Hematopoietic multipotent progenitor cell treated with erythropoietin and hydrocortisone succinate and interleukin-3 and kit ligand, for 6 days (in vitro differentiated cells): ENCODE measurements around the gene ARHGEF38.
"Not testable (repeated sequence)": the region's sequence is repeated elsewhere in the genome, so short reads cannot be mapped to it uniquely, and the experiment has no call there.

Source experiments
- DNase-seq: peaks from one replicate; pipeline ENCODE4 v3.0.0-alpha.2; 2015

The ARHGEF38 gene

GRCh38 chr4:105563352-105563751 lies 10.9 kb downstream of the ARHGEF38 start:
- DNase-seq: no peak

- no peak for DNase-seq
Observed at GRCh38 chr4:105568584-105568983, 16.2 kb downstream of the ARHGEF38 start.

GRCh38 chr4:105569057-105569865 lies 16.8 kb downstream of the ARHGEF38 start:
- no peak for DNase-seq

GRCh38 chr4:105569866-105570236 lies 17.4 kb downstream of the ARHGEF38 start:
- DNase-seq: no peak

- no peak for DNase-seq
Observed at GRCh38 chr4:105572296-105572695, 19.9 kb downstream of the ARHGEF38 start.

GRCh38 chr4:105586638-105587328 lies 34.4 kb downstream of the ARHGEF38 start:
- no peak for DNase-seq

GRCh38 chr4:105587841-105588240 lies 35.4 kb downstream of the ARHGEF38 start:
- DNase-seq: no peak

GRCh38 chr4:105588252-105588651 lies 35.8 kb downstream of the ARHGEF38 start:
- DNase-seq: no peak

- no peak for DNase-seq
Observed at GRCh38 chr4:105591573-105591972, 39.2 kb downstream of the ARHGEF38 start.

- DNase-seq: no peak
Observed at GRCh38 chr4:105594099-105595010, 41.9 kb downstream of the ARHGEF38 start.

GRCh38 chr4:105596684-105597083 lies 44.3 kb downstream of the ARHGEF38 start:
- no peak for DNase-seq

- no peak for DNase-seq
Observed at GRCh38 chr4:105598052-105598451, 45.6 kb downstream of the ARHGEF38 start.

GRCh38 chr4:105598787-105599186 lies 46.4 kb downstream of the ARHGEF38 start:
- DNase-seq: no peak

- DNase-seq: no peak
Observed at GRCh38 chr4:105599482-105599881, 47.1 kb downstream of the ARHGEF38 start.

GRCh38 chr4:105599932-105600655 lies 47.7 kb downstream of the ARHGEF38 start:
- DNase-seq: no peak

GRCh38 chr4:105600951-105601350 lies 48.5 kb downstream of the ARHGEF38 start:
- DNase-seq: no peak

- DNase-seq: no peak
Observed at GRCh38 chr4:105601406-105601805, 49.0 kb downstream of the ARHGEF38 start.

- DNase-seq: no peak
Observed at GRCh38 chr4:105603158-105603557, 50.7 kb downstream of the ARHGEF38 start.

- DNase-seq: peak; percentile 11
Observed at GRCh38 chr4:105605493-105605892, 53.1 kb downstream of the ARHGEF38 start.

- no peak for DNase-seq
Observed at GRCh38 chr4:105607876-105608275, 55.5 kb downstream of the ARHGEF38 start.

GRCh38 chr4:105609819-105610218 lies 57.4 kb downstream of the ARHGEF38 start:
- DNase-seq: not testable (repeated sequence)

- no peak for DNase-seq
Observed at GRCh38 chr4:105613306-105613705, 60.9 kb downstream of the ARHGEF38 start.
